H54 (cell line): ENCODE measurements around the gene PPP3CB.
"Not testable (repeated sequence)": the region's sequence is repeated elsewhere in the genome, so short reads cannot be mapped to it uniquely, and the experiment has no call there.

Experiments
- DNase-seq: peaks from one replicate; pipeline ENCODE4 v3.0.0; 2011; ENCODE audit warnings: low spot score, mixed read lengths; ENCODE audit not compliant: insufficient read length
- FAIRE-seq: peaks from 3 replicates; lab custom pipeline; 2011; peaks lifted over from hg19 to GRCh38; lab: Jason Lieb, UNC
- POLR2A ChIP-seq: IDR thresholded peaks from 2 replicates; pipeline ENCODE4 v1.6.1; 2011; ENCODE audit warnings: low read depth, mild to moderate bottlenecking, low read length

PPP3CB gene

GRCh38 chr10:73414230-73414945, 81.4 kb downstream of the PPP3CB start:
- FAIRE-seq (no peak), DNase-seq (no peak)
- TF ChIP-seq POLR2A = no peak

DNA sequence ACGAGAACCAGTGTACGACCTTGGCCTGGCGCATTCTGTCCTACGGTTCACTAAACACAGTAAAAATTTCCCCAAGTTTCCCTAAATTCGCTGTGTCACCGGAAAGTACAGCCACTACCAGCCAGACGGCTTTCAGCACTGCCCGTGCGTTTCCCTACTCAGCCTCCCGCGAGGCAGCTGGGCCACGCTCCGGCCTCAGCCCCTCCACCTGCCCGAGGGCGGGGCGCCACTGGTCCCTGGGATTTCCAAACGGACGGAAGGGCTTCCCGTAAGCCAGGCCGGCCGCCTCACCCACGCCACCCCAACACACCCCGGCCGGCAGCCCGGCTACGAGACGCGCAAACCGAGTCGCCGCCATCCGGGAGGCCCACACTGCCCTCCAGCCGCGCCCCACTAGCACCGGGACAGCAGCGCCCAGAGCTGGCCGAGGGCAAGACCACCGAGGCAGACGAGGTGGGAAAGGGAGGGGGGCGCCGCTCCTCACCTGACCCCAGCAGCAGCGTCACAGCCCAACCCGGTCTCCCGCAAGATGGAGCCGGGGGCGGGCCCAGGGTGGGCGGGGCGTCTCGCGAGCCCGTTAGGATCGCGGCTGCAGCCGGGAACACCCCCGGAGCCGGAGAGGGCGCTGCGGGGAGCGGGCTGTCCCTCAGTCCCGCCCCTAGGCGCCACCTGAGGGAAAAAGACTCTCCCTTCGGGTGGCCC, 82.1 kb downstream of the PPP3CB start, which contains the start of gene ANXA7:
Gene ANXA7, minus strand, starts transcription at position 531 of the 702 bp plus-strand sequence. CDS start 13,202 bp downstream, outside the sequence.
- no peak for FAIRE-seq
- peak; percentile 96 for DNase-seq
- peak; percentile 76 for TF ChIP-seq POLR2A

DNA sequence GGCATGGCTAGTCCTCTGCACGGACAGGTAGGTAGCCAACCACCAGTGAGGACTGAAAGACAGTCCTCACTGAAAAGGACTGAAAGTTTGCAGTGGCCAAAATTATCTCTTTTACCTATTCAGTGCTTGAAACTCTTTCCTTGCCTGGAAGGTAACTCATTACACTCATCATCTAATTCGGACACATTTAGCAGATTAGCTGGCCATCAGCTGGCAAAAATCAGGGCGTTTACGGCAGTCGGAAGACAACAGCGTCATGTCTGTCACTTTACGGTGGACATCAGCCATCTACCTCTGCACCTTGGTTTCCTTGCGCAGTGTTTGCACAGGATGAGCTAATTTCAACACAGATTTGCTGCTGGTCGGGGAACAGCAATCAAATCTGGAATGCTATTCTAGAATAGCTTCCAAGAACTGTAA, 82.7 kb downstream of the PPP3CB start:
- FAIRE-seq (no peak), DNase-seq (peak; percentile 36)
- no peak for TF ChIP-seq POLR2A

- TF ChIP-seq POLR2A = no peak
- no peak for FAIRE-seq
- no peak for DNase-seq
Measured at GRCh38 chr10:73410897-73411296, 84.9 kb downstream of the PPP3CB start.

DNA sequence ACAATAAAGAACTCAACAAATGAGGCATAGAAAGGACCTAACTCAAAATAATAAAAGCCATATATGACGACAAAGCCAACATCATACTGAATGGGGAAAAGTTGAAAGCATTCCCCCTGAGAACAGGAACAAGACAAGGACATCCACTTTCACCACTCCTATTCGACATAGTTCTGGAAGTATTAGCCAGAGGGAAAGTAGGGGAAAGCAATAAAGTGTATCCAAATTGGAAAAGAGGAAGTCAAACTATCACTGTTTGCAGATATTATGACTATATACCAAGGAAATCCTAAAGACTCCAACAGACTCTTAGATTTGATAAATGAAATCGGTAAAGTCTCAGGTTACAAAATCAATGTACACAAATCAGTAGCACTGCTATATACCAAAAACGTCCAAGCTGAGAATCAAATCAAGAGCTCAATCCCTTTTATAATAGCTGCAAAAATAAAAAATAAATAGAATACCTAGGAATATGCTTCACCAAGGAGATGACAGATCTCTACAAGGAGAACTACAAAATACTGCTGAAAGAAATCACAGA, 86.8 kb downstream of the PPP3CB start:
- DNase-seq (no peak), FAIRE-seq (peak; percentile 33)
- TF ChIP-seq POLR2A = no peak

GRCh38 chr10:73408061-73408460, 87.8 kb downstream of the PPP3CB start:
- DNase-seq (no peak), FAIRE-seq (peak; percentile 78)
- no peak for TF ChIP-seq POLR2A

DNA sequence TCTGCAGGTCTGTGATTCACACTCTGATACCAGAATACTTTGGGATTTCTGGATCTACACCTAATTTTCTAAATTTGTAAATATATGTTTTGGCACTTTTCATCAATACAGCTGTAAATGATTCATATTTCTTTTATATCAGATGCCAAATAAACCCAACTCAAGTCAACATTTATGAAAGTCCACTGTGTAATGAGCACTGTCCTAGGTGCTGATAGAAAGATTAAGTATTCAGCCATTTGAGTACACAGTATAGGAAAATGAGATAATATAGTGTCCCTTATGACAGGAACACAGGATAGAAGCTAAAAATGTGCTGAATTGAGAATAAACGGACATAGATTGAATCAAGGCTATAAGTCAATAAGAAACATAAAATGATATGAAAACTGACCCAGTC, 88.3 kb downstream of the PPP3CB start:
- FAIRE-seq (no peak), DNase-seq (no peak)
- no peak for TF ChIP-seq POLR2A

DNA sequence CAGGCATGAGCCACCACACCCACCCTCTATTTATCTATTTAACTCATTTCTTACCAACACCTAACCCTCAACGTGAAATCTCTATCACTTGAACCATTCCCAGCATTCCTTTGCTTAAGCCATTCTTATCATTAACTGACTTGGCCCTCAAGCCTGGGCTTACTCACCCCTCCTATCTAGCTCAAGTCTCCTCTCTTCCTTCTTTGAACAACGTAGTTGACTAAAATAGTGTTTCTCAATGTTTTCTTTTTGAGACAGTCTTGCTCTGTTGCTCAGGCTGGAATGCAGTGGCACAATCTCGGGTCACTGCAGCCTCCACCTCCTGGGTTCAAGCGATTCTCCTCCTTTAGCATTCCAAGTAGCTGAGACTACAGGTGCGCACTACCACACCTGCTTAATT, 89.0 kb downstream of the PPP3CB start:
- no peak for TF ChIP-seq POLR2A
- peak; percentile 52 for FAIRE-seq
- DNase-seq = no peak

DNA sequence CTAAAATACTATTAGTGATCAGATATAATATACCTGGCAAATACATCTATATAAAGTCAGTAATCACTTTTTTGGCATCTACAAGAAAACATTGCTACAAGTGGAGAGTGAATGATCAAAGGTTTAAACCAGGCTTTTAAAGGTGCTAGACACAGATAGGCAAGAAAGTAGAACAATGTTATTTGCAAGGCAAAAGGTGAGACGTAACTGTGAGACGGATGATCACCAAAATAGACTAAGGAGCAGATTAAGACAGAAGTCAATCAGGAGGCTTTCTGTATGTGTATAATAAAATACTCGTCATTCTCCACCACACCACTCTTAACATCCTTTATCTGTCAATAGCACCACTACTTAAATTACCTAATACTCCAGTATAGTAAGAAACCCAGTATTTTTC, 90.3 kb downstream of the PPP3CB start:
- TF ChIP-seq POLR2A = no peak
- no peak for FAIRE-seq
- DNase-seq = no peak

GRCh38 chr10:73404690-73405089, 91.1 kb downstream of the PPP3CB start:
- no peak for DNase-seq
- FAIRE-seq = no peak
- TF ChIP-seq POLR2A = no peak

GRCh38 chr10:73401636-73402035, 94.2 kb downstream of the PPP3CB start:
- no peak for TF ChIP-seq POLR2A
- FAIRE-seq (no peak), DNase-seq (no peak)

GRCh38 chr10:73399063-73399462, 96.8 kb downstream of the PPP3CB start:
- no peak for TF ChIP-seq POLR2A
- FAIRE-seq = no peak
- DNase-seq = no peak

DNA sequence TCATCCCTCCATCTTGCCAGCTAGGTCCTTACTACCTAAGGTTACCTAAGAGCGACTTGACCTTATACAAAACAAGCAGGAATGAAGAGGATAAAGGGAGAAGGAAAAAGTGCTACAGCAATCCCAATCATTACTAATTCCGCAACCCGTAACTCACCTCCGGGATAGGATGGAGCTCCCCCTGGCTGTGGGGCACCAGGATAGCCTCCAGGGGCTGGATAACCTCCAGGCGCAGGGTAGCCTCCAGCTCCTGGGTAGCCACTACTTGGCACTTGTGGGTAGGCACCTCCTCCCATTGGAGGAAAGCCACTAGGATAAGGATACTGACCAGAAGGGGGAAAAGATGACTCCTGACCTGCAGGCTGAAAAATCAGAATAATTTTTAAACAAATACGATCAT, 97.8 kb downstream of the PPP3CB start:
- DNase-seq = no peak
- TF ChIP-seq POLR2A = no peak
- FAIRE-seq = no peak

DNA sequence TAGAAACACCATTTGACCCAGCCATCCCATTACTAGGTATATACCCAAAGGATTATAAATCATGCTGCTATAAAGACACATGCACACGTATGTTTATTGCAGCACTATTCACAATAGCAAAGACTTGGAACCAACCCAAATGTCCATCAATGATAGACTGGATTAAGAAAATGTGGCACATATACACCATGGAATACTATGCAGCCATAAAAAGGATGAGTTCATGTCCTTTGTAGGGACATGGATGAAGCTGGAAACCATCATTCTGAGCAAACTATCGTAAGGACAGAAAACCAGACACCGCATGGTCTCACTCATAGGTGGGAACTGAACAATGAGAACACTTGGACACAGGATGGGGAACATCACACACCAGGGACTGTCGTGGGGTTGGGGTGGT, 101.5 kb downstream of the PPP3CB start:
- DNase-seq, FAIRE-seq: not testable (repeated sequence)

GRCh38 chr10:73388228-73388627, 107.6 kb downstream of the PPP3CB start:
- TF ChIP-seq POLR2A = no peak
- FAIRE-seq = peak; percentile 38
- DNase-seq = no peak
